Measurements from ENCODE around the gene HDAC4. TPM values are rescaled to one million over a fixed set of nuclear protein-coding genes. Genes with fewer than 3 reads are reported as not detected.

Gene HDAC4
- total and polyA plus RNA-seq, 7 donors, result 7.9 to 329 (median 129) TPM

DNA sequence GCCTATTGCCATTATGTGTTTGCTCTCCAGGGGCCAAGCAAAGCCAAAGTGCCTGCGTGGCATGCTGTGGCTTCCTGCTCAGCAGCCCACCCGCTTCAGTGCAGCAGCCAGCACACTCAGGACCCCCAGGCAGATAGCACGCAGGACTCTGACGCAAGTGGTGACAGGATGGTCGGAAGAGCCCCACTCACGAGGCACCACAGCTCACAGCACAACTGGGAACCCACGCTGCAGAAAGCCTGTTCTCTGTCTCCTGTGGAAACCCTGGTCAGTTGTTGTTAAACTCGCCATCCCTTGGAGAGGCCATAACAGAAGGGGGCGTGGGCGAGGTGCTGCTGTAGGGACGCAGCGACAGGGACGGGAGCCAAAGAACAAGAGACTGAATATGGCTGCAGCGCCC, 76.4 kb downstream of the HDAC4 start:
- Histone ChIP-seq H3K4me1 (peaks cover 38% of the 10 kb centered on the region), H3K27me3 (ENCODE audit: insufficient read depth in 3 of 3, low read length in 2 of 3) (no peaks in the 10 kb centered on the region), H3K27ac (peak overlapping the region; percentile 8), H3K9me3 (no peaks in the 10 kb centered on the region), H3K4me3 (no peak overlapping the region), H3K36me3 (ENCODE audit: insufficient read depth in 1 of 2, low read depth in 1 of 2) (no peaks in the 10 kb centered on the region)
- intact Hi-C loops (cut with DNase I), result no loop called here
- TF ChIP-seq, protein P1, sequence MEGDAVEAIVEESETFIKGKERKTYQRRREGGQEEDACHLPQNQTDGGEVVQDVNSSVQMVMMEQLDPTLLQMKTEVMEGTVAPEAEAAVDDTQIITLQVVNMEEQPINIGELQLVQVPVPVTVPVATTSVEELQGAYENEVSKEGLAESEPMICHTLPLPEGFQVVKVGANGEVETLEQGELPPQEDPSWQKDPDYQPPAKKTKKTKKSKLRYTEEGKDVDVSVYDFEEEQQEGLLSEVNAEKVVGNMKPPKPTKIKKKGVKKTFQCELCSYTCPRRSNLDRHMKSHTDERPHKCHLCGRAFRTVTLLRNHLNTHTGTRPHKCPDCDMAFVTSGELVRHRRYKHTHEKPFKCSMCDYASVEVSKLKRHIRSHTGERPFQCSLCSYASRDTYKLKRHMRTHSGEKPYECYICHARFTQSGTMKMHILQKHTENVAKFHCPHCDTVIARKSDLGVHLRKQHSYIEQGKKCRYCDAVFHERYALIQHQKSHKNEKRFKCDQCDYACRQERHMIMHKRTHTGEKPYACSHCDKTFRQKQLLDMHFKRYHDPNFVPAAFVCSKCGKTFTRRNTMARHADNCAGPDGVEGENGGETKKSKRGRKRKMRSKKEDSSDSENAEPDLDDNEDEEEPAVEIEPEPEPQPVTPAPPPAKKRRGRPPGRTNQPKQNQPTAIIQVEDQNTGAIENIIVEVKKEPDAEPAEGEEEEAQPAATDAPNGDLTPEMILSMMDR (IDR thresholded peaks at IDR 0.05), result no peak
- ATAC-seq (no peak), DNase-seq (no peak)
- WGBS, 3 donors, result 86 to 92% (median 90%) methylated on average over 14 of the region's 14 CpGs

DNA sequence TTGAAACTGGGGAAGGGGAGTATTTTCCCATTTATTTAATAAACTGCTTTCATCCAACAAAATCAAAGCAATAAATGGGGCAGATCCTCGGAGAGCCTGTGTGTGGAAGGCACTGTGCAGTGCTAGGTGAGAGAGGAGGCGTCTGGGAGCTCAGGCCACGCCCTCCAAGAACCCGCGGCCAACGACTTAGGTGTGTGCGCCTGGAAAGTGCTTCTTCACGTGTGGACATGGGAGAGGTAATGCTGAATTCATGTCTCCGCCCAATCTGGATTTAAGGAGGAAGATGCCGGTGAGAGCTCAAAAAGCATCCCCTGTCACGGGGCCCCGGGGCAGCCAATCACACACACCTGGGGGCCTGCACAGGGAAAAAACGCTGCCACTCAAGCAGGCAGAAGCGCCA, 77.4 kb downstream of the HDAC4 start:
- TF ChIP-seq, protein P1 (IDR thresholded peaks at IDR 0.05), result no peak
- no peak overlapping the region for H3K27ac ChIP-seq
- H3K27me3 ChIP-seq (ENCODE audit: insufficient read depth in 3 of 3, low read length in 2 of 3), result no peaks in the 10 kb centered on the region
- 89 to 94% (median 94%) methylated on average over 14 of the region's 14 CpGs for whole genome bisulfite sequencing, 3 donors
- no peak overlapping the region for H3K4me3 ChIP-seq
- H3K36me3 ChIP-seq (ENCODE audit: insufficient read depth in 1 of 2, low read depth in 1 of 2), result no peaks in the 10 kb centered on the region
- intact Hi-C loops (cut with DNase I), result no loop called here
- H3K4me1 ChIP-seq, result peaks cover 38% of the 10 kb centered on the region
- DNase-seq (no peak), ATAC-seq (no peak)
- H3K9me3 ChIP-seq, result no peaks in the 10 kb centered on the region

DNA sequence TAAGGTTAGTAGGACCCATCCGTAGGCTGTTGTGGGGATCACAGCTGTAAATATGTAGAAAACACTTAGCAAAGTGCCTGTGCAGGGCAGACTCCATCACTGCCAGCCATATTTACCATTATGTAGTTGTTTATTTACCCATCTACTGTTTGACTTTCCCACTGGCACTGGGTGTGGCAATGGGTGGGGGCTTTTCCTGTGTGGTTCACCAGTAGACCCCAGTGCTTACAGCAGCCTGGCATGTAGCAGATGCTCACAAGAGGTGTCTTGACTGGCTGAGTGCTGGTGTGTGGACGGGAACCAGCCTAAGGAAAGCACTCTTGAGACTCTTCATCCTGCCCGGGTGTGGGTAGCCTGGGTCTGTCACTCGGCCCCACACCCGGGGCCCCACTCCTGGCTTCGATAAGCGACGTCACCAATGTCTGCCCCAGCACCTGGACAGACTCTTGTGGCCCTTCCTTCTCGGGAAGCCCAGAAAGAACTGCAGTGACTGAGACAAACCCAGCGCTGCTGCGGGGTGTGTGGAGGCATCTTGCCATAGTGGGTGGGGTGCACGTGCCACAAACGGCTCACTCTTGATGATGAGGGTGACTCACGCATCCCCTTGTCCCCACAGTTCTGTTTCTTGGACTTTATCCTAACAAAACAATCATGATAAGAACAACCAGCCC, 78.3 kb downstream of the HDAC4 start:
- Histone ChIP-seq H3K4me1 (peaks cover 38% of the 10 kb centered on the region), H3K9me3 (no peaks in the 10 kb centered on the region), H3K27ac (no peak overlapping the region), H3K4me3 (no peak overlapping the region), H3K27me3 (ENCODE audit: insufficient read depth in 3 of 3, low read length in 2 of 3) (no peaks in the 10 kb centered on the region), H3K36me3 (ENCODE audit: insufficient read depth in 1 of 2, low read depth in 1 of 2) (no peaks in the 10 kb centered on the region)
- intact Hi-C loops (cut with DNase I), result no loop called here
- 73 to 80% (median 80%) methylated on average over 14 of the region's 14 CpGs for WGBS, 3 donors
- no peak for ATAC-seq
- TF ChIP-seq, protein P1 (IDR thresholded peaks at IDR 0.05), result no peak
- DNase-seq, result peak in 1 of 2 donors; percentile 31

DNA sequence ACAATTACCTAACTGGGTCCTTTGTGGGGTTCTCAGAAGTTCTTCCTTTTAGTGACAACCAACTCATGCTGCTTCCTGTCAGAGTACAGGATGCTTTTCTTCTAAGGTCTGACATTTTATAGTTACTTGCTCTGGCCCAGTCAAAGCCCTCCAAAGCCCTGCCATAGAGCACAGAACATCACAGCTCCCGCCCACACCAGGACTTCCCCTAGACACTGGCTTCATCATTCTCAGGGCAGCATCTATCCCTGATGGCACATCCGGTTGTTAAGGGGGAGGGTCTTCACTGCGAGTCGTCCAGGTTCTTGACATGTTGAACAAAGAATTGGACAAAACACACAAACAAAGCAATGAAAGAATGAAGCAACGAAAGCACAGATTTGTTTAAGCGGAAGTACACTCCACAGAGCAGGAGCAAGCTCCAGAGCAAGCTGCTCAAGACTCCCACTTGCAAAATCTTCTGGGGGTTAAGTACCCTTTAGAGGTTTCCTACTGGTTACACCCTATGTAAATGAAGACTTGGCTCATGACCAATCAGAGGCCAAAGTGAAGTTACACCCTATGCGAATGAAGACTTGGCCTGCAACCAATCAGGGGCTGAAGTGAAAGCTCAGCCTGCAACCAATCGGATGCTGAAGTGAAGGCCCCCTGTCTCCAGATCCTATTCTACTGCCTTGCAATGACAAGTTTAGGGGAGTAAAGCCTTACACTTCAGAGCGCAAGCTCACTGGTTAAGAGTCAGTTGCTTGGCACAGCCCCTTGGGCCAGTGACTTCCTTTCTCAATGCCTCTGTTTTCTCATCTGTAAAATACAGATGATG, 79.0 kb downstream of the HDAC4 start:
- Histone ChIP-seq H3K4me1 (peaks cover 37% of the 10 kb centered on the region), H3K4me3 (no peak overlapping the region), H3K27ac (no peak overlapping the region), H3K36me3 (ENCODE audit: insufficient read depth in 1 of 2, low read depth in 1 of 2) (no peaks in the 10 kb centered on the region), H3K27me3 (ENCODE audit: insufficient read depth in 3 of 3, low read length in 2 of 3) (no peaks in the 10 kb centered on the region), H3K9me3 (no peaks in the 10 kb centered on the region)
- TF ChIP-seq, protein P1 (IDR thresholded peaks at IDR 0.05), result no peak
- 92 to 94% (median 94%) methylated on average over 9 of the region's 9 CpGs for WGBS, 3 donors
- DNase-seq (no peak), ATAC-seq (no peak)
- intact Hi-C loops (cut with DNase I), result no loop called here

All from psoas muscle (tissue), 8 donors.